Measurements from ENCODE around the gene ELAC1. TPM values are rescaled to one million over a fixed set of nuclear protein-coding genes. Genes with fewer than 3 reads are reported as not detected.

Gene ELAC1
- total and polyA plus RNA-seq, 2 of the 8 experiments (the other 6 are each of a cell fraction or from before 2014, with no cell fraction given): 2.3 to 3.4 TPM

- TF ChIP-seq, protein P1, sequence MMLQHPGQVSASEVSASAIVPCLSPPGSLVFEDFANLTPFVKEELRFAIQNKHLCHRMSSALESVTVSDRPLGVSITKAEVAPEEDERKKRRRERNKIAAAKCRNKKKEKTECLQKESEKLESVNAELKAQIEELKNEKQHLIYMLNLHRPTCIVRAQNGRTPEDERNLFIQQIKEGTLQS (IDR thresholded peaks at IDR 0.05; ENCODE audit: insufficient read depth, low read depth, low read length): no peak
- TF ChIP-seq, protein P2, sequence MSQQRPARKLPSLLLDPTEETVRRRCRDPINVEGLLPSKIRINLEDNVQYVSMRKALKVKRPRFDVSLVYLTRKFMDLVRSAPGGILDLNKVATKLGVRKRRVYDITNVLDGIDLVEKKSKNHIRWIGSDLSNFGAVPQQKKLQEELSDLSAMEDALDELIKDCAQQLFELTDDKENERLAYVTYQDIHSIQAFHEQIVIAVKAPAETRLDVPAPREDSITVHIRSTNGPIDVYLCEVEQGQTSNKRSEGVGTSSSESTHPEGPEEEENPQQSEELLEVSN (IDR thresholded peaks at IDR 0.05): no peak
- TF ChIP-seq NRF1 (IDR thresholded peaks at IDR 0.05; ENCODE audit: low read depth, low read length) (no peak), POLR2AphosphoS5 (IDR thresholded peaks at IDR 0.05; ENCODE audit: low read depth, low read length) (no peak)
- TF ChIP-seq, protein P3, sequence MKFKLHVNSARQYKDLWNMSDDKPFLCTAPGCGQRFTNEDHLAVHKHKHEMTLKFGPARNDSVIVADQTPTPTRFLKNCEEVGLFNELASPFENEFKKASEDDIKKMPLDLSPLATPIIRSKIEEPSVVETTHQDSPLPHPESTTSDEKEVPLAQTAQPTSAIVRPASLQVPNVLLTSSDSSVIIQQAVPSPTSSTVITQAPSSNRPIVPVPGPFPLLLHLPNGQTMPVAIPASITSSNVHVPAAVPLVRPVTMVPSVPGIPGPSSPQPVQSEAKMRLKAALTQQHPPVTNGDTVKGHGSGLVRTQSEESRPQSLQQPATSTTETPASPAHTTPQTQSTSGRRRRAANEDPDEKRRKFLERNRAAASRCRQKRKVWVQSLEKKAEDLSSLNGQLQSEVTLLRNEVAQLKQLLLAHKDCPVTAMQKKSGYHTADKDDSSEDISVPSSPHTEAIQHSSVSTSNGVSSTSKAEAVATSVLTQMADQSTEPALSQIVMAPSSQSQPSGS (IDR thresholded peaks at IDR 0.05; ENCODE audit: low read length): no peak
Observed at GRCh38 chr18:51009072-51009471, 41.2 kb downstream of the ELAC1 start (continued).

All from H1 (cell line).